SK-N-SH (cell line): ENCODE results near the gene SCAANT1. TPM values are rescaled to one million over a fixed set of nuclear protein-coding genes. Genes with fewer than 3 reads are reported as not detected.

ENCODE experiments used
- CTCF ChIA-PET: fragments of 300-600, 350-600 bp; formaldehyde crosslinking; extraction: SDS; loops from one replicate; lab custom pipeline; 2021; lab: Yijun Ruan, JAX
- POLR2A ChIA-PET: fragments of 350-600 bp; sonication (Branson Sonifier 250); formaldehyde crosslinking; extraction: SDS; loops from one replicate; lab custom pipeline; 2020; ENCODE audit warnings: antibody characterized with exemption, inconsistent platforms; lab: Yijun Ruan, JAX
- DNase-seq: peaks from one replicate; pipeline ENCODE4 v3.0.0; 2012
- H2AFZ ChIP-seq: fragments of 200-600 bp; sonication (generic); 2 replicates; pipeline ENCODE4 v1.8.1; 2016; ENCODE audit warnings: antibody characterized with exemption, mild to moderate bottlenecking, low read depth
- H3F3A ChIP-seq: fragments of 200-600 bp; sonication (generic); replicated peaks from 2 replicates; pipeline ENCODE3; 2016; ENCODE audit warnings: antibody characterized with exemption, mild to moderate bottlenecking; ENCODE audit not compliant: insufficient read depth
- H3K27ac ChIP-seq, 2 experiments: fragments of 200-500 bp in 1 of 2; fragments of 200-600 bp in 1 of 2; sonication (Bioruptor generic) in 1 of 2; sonication (generic), shearing (Covaris generic) in 1 of 2; 2 replicates each; pipeline versions ENCODE4 v1.5.1 to v1.6.1; 2014 to 2016; ENCODE audit warnings: low read depth in 2 of 2, inconsistent platforms in 1 of 2, low read length in 1 of 2, mild to moderate bottlenecking in 1 of 2, mixed read lengths in 1 of 2
- H3K27me3 ChIP-seq: fragments of 200-600 bp; sonication (generic), shearing (Covaris generic); 2 replicates; pipeline ENCODE4 v1.6.1; 2016; ENCODE audit warnings: mixed run types; ENCODE audit not compliant: insufficient read depth
- H3K36me3 ChIP-seq, 2 experiments: fragments of 200-500 bp in 1 of 2; fragments of 200-600 bp in 1 of 2; sonication (Bioruptor generic) in 1 of 2; sonication (generic) in 1 of 2; replicated peaks in 1 of 2; 2 replicates each; pipeline versions ENCODE3 to v1.5.1; 2014 to 2016; ENCODE audit warnings: low read length in 1 of 2, mild to moderate bottlenecking in 1 of 2; ENCODE audit not compliant: insufficient read depth in 2 of 2, control insufficient read depth in 1 of 2
- H3K4me1 ChIP-seq, 2 experiments: fragments of 200-500 bp in 1 of 2; fragments of 200-600 bp in 1 of 2; sonication (Bioruptor generic) in 1 of 2; sonication (generic), shearing (Covaris generic) in 1 of 2; 2 replicates each; pipeline versions ENCODE4 v1.5.1 to v1.6.1; 2014 to 2016; ENCODE audit warnings: low read depth in 1 of 2, low read length in 1 of 2, mixed run types in 1 of 2; ENCODE audit not compliant: insufficient read depth in 2 of 2, control insufficient read depth in 1 of 2
- H3K4me2 ChIP-seq: fragments of 200-600 bp; sonication (generic), shearing (Covaris generic); 2 replicates; pipeline ENCODE4 v1.6.1; 2017; ENCODE audit warnings: mixed run types
- H3K4me3 ChIP-seq, 2 experiments: fragments of 200-500 bp in 1 of 2; fragments of 200-600 bp in 1 of 2; sonication (Bioruptor generic) in 1 of 2; sonication (generic), shearing (Covaris generic) in 1 of 2; 2 replicates each; pipeline versions ENCODE4 v1.5.1 to v1.8.1; 2014 to 2016; ENCODE audit warnings: low read depth in 2 of 2, inconsistent platforms in 1 of 2, low read length in 1 of 2, mild to moderate bottlenecking in 1 of 2, mixed read lengths in 1 of 2, moderate library complexity in 1 of 2
- H3K79me2 ChIP-seq: fragments of 200-600 bp; sonication (generic); 2 replicates; pipeline ENCODE4 v1.8.1; 2017; ENCODE audit warnings: mild to moderate bottlenecking; ENCODE audit not compliant: insufficient read depth
- H3K9ac ChIP-seq: fragments of 200-600 bp; sonication (generic); 2 replicates; pipeline ENCODE4 v1.6.1; 2017; ENCODE audit warnings: mixed run types
- H3K9me2 ChIP-seq: fragments of 200-600 bp; sonication (generic); 2 replicates; pipeline ENCODE4 v1.6.1; 2017; ENCODE audit warnings: mixed run types
- H3K9me3 ChIP-seq: fragments of 200-600 bp; sonication (generic); 2 replicates; pipeline ENCODE4 v1.6.1; 2017; ENCODE audit warnings: mixed run types, mild to moderate bottlenecking, moderate library complexity
- H4K20me1 ChIP-seq: fragments of 200-600 bp; sonication (generic); 2 replicates; pipeline ENCODE4 v1.6.1; 2017; ENCODE audit warnings: mild to moderate bottlenecking, mixed run types; ENCODE audit not compliant: insufficient read depth
- EP300 ChIP-seq, 2 experiments: IDR thresholded peaks; 2 replicates each; pipeline versions ENCODE4 v1.4.0 to v1.6.1; 2012; ENCODE audit warnings: borderline replicate concordance in 1 of 2, low read depth in 1 of 2, low read length in 1 of 2
- FOSL2 ChIP-seq: IDR thresholded peaks from 2 replicates; pipeline ENCODE4 v1.4.0; 2012; ENCODE audit warnings: low read depth, mild to moderate bottlenecking, moderate library complexity, borderline replicate concordance
- FOXM1 ChIP-seq: IDR thresholded peaks from 2 replicates; pipeline ENCODE4 v1.4.0; 2012; ENCODE audit warnings: low read depth, mild to moderate bottlenecking
- GABPA ChIP-seq: IDR thresholded peaks from 2 replicates; pipeline ENCODE4 v1.4.0; 2012; ENCODE audit warnings: low read depth, mild to moderate bottlenecking
- GATA2 ChIP-seq: sonication (generic); formaldehyde crosslinking; IDR thresholded peaks from 2 replicates; pipeline ENCODE4 v1.5.0; 2020; ENCODE audit warnings: mild to moderate bottlenecking, missing genetic modification reagents
- JUND ChIP-seq: IDR thresholded peaks from 2 replicates; pipeline ENCODE4 v1.4.0; 2012
- MEF2A ChIP-seq: IDR thresholded peaks from 2 replicates; pipeline ENCODE4 v1.4.0; 2012; ENCODE audit warnings: low read depth, borderline replicate concordance
- MXI1 ChIP-seq: IDR thresholded peaks from 2 replicates; pipeline ENCODE4 v1.6.1; 2012; ENCODE audit warnings: mild to moderate bottlenecking, low read depth, low read length, improper control_type of control experiment
- RAD21 ChIP-seq: IDR thresholded peaks from 2 replicates; pipeline ENCODE4 v1.6.1; 2012; ENCODE audit warnings: mild to moderate bottlenecking, low read length
- RCOR1 ChIP-seq: fragments of 150-350 bp; IDR thresholded peaks from 2 replicates; pipeline ENCODE4 v1.6.1; 2017; ENCODE audit warnings: antibody characterized with exemption, low read length
- RFX5 ChIP-seq: IDR thresholded peaks from 2 replicates; pipeline ENCODE4 v1.6.1; 2012; ENCODE audit warnings: mild to moderate bottlenecking, improper control_type of control experiment, low read length
- SIN3A ChIP-seq: IDR thresholded peaks from 2 replicates; pipeline ENCODE4 v1.6.1; 2012; ENCODE audit warnings: low read depth, mild to moderate bottlenecking, low read length, moderate library complexity, borderline replicate concordance
- TAF1 ChIP-seq: IDR thresholded peaks from 2 replicates; pipeline ENCODE4 v1.6.1; 2012; ENCODE audit warnings: low read depth, mild to moderate bottlenecking, low read length, moderate library complexity, borderline replicate concordance
- TCF12 ChIP-seq: IDR thresholded peaks from 2 replicates; pipeline ENCODE4 v1.4.0; 2012
- TEAD4 ChIP-seq: IDR thresholded peaks from 2 replicates; pipeline ENCODE4 v1.4.0; 2012; ENCODE audit warnings: mild to moderate bottlenecking, borderline replicate concordance; ENCODE audit not compliant: insufficient read depth
- YY1 ChIP-seq: IDR thresholded peaks from 2 replicates; pipeline ENCODE4 v1.4.0; 2012; ENCODE audit warnings: low read depth, mild to moderate bottlenecking
- WGBS: methylation state at CpG from one replicate; pipeline ENCODE4 v1.1.6; 2017; ENCODE audit warnings: low lambda C conversion rate; 5-methylcytosine and 5-hydroxymethylcytosine counted together
- polyA plus RNA-seq, 3 experiments: library from polyadenylated mRNA; depleted of rRNA; stranded (reverse); fragments of >200 nt; gene quantifications; 2 replicates each; pipeline ENCODE4 v1.2.3, GENCODE V29; 2012
- TF ChIP-seq, protein P1 (sequence below): IDR thresholded peaks from 2 replicates; pipeline ENCODE4; 2012
- TF ChIP-seq, protein P2 (sequence below): fragments of 150-350 bp; IDR thresholded peaks from 2 replicates; pipeline ENCODE4 v1.6.1; 2017; ENCODE audit warnings: antibody characterized with exemption, low read length, low read depth, borderline replicate concordance
- TF ChIP-seq, protein P3 (sequence below): IDR thresholded peaks from 2 replicates; pipeline ENCODE4 v1.4.0; 2012; ENCODE audit warnings: low read depth

The SCAANT1 gene
- polyA plus RNA-seq, 1 of the 3 experiments (the other 2 are of a cell fraction) = not detected

DNA sequence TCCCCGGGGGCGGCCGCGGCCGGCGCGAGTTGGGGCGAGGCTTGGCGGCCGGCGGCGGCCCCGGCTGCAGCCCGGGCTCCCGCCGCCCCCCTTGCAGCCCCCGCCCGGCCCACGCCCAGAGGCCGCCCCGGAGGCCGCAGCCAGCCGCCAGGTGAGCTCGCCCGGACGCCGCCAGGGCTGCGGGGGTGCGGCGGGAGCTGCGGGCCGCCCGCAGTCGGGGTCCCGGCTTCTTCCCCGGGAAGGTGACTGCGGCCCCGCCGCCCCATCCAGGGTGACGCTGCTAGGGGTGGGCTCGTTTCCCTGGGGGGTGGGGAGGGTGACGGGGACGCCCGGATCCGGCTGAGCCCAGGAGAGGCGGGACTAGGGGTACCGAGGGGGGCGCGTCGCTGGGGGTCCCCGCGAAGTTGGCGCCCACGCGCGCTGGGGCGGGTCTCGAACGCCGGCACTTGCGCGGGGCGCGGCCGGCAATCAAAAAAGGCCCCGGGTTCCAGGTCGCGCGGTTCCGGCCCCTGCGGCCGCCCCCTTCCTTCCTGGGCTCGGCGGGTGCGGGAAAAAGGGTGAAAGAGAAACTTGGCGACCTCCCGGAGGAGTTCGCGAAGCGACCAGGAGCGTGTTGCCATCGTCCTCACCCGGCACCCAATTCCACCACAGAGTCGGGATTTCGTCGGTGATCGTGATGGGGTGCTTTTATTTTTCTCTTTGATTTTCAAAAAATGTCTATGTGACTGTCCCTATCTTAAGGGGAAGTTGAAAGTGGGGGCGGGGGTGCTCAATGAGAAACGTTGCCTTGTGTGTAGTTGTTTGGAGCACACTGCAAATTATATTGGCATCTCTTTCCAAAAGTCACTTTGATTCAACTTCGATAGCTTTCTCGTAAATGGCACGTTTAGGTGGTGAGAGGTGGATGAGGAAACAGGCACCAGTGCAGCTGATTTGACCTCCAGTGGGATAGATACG is 47.9 kb downstream of the SCAANT1 start:
- Histone ChIP-seq H2AFZ (peak overlapping the region; percentile 65; the same call in 1 of the 2 replicates), H4K20me1 (no peaks in the 10 kb centered on the region), H3K4me3 (peak overlapping the region; percentile 85 to 89), H3F3A (no peaks in the 10 kb centered on the region), H3K36me3 (peaks cover 0 to 14% of the 10 kb centered on the region in 2 experiments), H3K4me2 (peak overlapping the region; percentile 87), H3K9me2 (no peaks in the 10 kb centered on the region), H3K4me1 (peaks cover 6% of the 10 kb centered on the region in 2 experiments; a peak in 2 of 4 replicates), H3K9ac (peak overlapping the region; percentile 89), H3K27ac (peak overlapping the region; percentile 51 to 78; a peak in 3 of 4 replicates), H3K79me2 (peaks cover 90% of the 10 kb centered on the region)
- ChIA-PET POLR2A (interaction anchor here (0.6 kb wide), 1 partner anchor 521 kb away, joined by 3 read pairs; no protein-coding TSS in a partner anchor), CTCF (interaction anchor here (1.4 to 1.5 kb wide), 2 partner anchors 46 to 515 kb away, joined by 3 read pairs; partner anchors contain the start of gene C3orf49)
- DNase-seq = peak; percentile 85
- TF ChIP-seq, protein P1, sequence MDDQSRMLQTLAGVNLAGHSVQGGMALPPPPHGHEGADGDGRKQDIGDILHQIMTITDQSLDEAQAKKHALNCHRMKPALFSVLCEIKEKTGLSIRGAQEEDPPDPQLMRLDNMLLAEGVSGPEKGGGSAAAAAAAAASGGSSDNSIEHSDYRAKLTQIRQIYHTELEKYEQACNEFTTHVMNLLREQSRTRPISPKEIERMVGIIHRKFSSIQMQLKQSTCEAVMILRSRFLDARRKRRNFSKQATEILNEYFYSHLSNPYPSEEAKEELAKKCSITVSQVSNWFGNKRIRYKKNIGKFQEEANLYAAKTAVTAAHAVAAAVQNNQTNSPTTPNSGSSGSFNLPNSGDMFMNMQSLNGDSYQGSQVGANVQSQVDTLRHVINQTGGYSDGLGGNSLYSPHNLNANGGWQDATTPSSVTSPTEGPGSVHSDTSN = no peak
- TF ChIP-seq TCF12 (no peak), FOSL2 (no peak), RFX5 (no peak), EP300 (IDR thresholded peaks at IDR 0.05; ENCODE audit: borderline replicate concordance in 1 of 2, low read depth in 1 of 2, low read length in 1 of 2) (no peak), SIN3A (peak; percentile 9; the same call in 1 of the 2 replicates), YY1 (no peak), FOXM1 (0 out of 2 replicates have a peak, but pooled peaks have one; percentile 24), TEAD4 (no peak), GABPA (peak; percentile 24; the same call in 1 of the 2 replicates), GATA2 (no peak), TAF1 (no peak), RCOR1 (no peak), MEF2A (no peak), JUND (no peak), MXI1 (0 out of 2 replicates have a peak, but pooled peaks have one; percentile 40), RAD21 (no peak)
- TF ChIP-seq, protein P2, sequence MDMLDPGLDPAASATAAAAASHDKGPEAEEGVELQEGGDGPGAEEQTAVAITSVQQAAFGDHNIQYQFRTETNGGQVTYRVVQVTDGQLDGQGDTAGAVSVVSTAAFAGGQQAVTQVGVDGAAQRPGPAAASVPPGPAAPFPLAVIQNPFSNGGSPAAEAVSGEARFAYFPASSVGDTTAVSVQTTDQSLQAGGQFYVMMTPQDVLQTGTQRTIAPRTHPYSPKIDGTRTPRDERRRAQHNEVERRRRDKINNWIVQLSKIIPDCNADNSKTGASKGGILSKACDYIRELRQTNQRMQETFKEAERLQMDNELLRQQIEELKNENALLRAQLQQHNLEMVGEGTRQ = no peak
- TF ChIP-seq, protein P3, sequence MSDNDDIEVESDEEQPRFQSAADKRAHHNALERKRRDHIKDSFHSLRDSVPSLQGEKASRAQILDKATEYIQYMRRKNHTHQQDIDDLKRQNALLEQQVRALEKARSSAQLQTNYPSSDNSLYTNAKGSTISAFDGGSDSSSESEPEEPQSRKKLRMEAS = no peak
- TF ChIP-seq, all 33 proteins: peak for 4
- no peaks in the 10 kb centered on the region for H3K9me3 ChIP-seq
- whole genome bisulfite sequencing = 2% methylated on average over 25 of the region's 93 CpGs
- no peaks in the 10 kb centered on the region for H3K27me3 ChIP-seq
